DND-41 (cell line): ENCODE measurements around the gene IDH3G.

Source experiments
- ATAC-seq: fragments of 200-7000 bp; cut with Tn5 transposase; 3 replicates; pipeline ENCODE4 v1.9.1; 2021; ENCODE audit warnings: low read depth; ENCODE audit not compliant: insufficient read depth
- DNase-seq: peaks from one replicate; pipeline ENCODE4 v3.0.0-alpha.2; 2020
- H2AFZ ChIP-seq: 2 replicates; pipeline ENCODE4 v1.6.0; 2012; ENCODE audit warnings: low read depth, low read length
- H3K27ac ChIP-seq: 2 replicates; pipeline ENCODE4 v1.5.1; 2012; ENCODE audit warnings: low read length, inconsistent platforms
- H3K27me3 ChIP-seq: fragments of 200-600 bp; sonication (generic); 2 replicates; pipeline ENCODE4 v1.6.0; 2012; ENCODE audit warnings: low read length, mild to moderate bottlenecking, inconsistent platforms; ENCODE audit not compliant: insufficient read depth, poor library complexity
- H3K36me3 ChIP-seq: 2 replicates; pipeline ENCODE4 v1.5.1; 2012; ENCODE audit warnings: low read length, inconsistent platforms; ENCODE audit not compliant: insufficient read depth
- H3K4me1 ChIP-seq: 2 replicates; pipeline ENCODE4 v1.5.1; 2012; ENCODE audit warnings: mild to moderate bottlenecking, low read length; ENCODE audit not compliant: insufficient read depth
- H3K4me2 ChIP-seq: 2 replicates; pipeline ENCODE4 v1.6.0; 2012; ENCODE audit warnings: mild to moderate bottlenecking, moderate library complexity, low read length, inconsistent platforms; ENCODE audit not compliant: insufficient read depth
- H3K4me3 ChIP-seq, 2 experiments: fragments of 200-600 bp in 1 of 2; shearing (Covaris generic) in 1 of 2; 2 replicates each; pipeline ENCODE4 v1.5.1; 2012 to 2016; ENCODE audit warnings: inconsistent platforms in 2 of 2, low read length in 2 of 2, mild to moderate bottlenecking in 2 of 2, low read depth in 1 of 2, moderate library complexity in 1 of 2
- H3K79me2 ChIP-seq: 2 replicates; pipeline ENCODE4 v1.6.0; 2012; ENCODE audit warnings: low read length, inconsistent platforms; ENCODE audit not compliant: insufficient read depth
- H3K9ac ChIP-seq: 2 replicates; pipeline ENCODE4 v1.6.0; 2012; ENCODE audit warnings: low read depth, mild to moderate bottlenecking, inconsistent platforms, low read length, moderate library complexity
- H3K9me3 ChIP-seq: 2 replicates; pipeline ENCODE4 v1.5.1; 2012; ENCODE audit warnings: low read length, moderate library complexity, mild to moderate bottlenecking, inconsistent platforms; ENCODE audit not compliant: insufficient read depth, severe bottlenecking
- H4K20me1 ChIP-seq: 2 replicates; pipeline ENCODE4 v1.6.0; 2012; ENCODE audit warnings: low read length; ENCODE audit not compliant: insufficient read depth
- EZH2 ChIP-seq: IDR thresholded peaks from 3 replicates; pipeline ENCODE4 v1.6.1; 2012; ENCODE audit warnings: borderline replicate concordance, low read depth, mild to moderate bottlenecking, moderate library complexity, low read length, inconsistent platforms; ENCODE audit not compliant: severe bottlenecking
- TF ChIP-seq, protein P1 (sequence below): IDR thresholded peaks from 2 replicates; pipeline ENCODE4 v1.5.1; 2012; ENCODE audit warnings: borderline replicate concordance, low read length, moderate library complexity, mild to moderate bottlenecking; ENCODE audit not compliant: poor library complexity, severe bottlenecking; ENCODE audit errors: extremely low read depth

The IDH3G gene

GRCh38 chrX:153801669-153802068, 7.5 kb upstream of the IDH3G start:
- no peak for ATAC-seq
- no peak for DNase-seq
- Histone ChIP-seq H3K9me3 (no peaks in the 10 kb centered on the region), H3K36me3 (peaks cover 22% of the 10 kb centered on the region), H3K27me3 (no peaks in the 10 kb centered on the region), H4K20me1 (peaks cover 7% of the 10 kb centered on the region; the same call in 1 of the 2 replicates), H3K9ac (no peak overlapping the region), H3K4me3 (no peak overlapping the region), H3K4me1 (0 out of 2 replicates have a peak, but pooled peaks cover 2% of the 10 kb centered on the region), H3K4me2 (no peak overlapping the region), H3K27ac (no peak overlapping the region), H3K79me2 (0 out of 2 replicates have a peak, but pooled peaks cover 2% of the 10 kb centered on the region), H2AFZ (no peak overlapping the region)
- TF ChIP-seq EZH2, result no peak
- TF ChIP-seq, protein P1, sequence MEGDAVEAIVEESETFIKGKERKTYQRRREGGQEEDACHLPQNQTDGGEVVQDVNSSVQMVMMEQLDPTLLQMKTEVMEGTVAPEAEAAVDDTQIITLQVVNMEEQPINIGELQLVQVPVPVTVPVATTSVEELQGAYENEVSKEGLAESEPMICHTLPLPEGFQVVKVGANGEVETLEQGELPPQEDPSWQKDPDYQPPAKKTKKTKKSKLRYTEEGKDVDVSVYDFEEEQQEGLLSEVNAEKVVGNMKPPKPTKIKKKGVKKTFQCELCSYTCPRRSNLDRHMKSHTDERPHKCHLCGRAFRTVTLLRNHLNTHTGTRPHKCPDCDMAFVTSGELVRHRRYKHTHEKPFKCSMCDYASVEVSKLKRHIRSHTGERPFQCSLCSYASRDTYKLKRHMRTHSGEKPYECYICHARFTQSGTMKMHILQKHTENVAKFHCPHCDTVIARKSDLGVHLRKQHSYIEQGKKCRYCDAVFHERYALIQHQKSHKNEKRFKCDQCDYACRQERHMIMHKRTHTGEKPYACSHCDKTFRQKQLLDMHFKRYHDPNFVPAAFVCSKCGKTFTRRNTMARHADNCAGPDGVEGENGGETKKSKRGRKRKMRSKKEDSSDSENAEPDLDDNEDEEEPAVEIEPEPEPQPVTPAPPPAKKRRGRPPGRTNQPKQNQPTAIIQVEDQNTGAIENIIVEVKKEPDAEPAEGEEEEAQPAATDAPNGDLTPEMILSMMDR, result no peak

GRCh38 chrX:153800746-153801145, 6.6 kb upstream of the IDH3G start:
- no peak overlapping the region for H3K4me2 ChIP-seq
- peaks cover 11% of the 10 kb centered on the region for H3K79me2 ChIP-seq
- DNase-seq (no peak), ATAC-seq (peak; percentile 13; the same call in 1 of the 3 replicates)
- TF ChIP-seq, protein P1, result no peak
- TF ChIP-seq EZH2, result no peak
- no peaks in the 10 kb centered on the region for H3K27me3 ChIP-seq
- no peak overlapping the region for H3K9ac ChIP-seq
- H3K9me3 ChIP-seq, result no peaks in the 10 kb centered on the region
- peaks cover 16% of the 10 kb centered on the region; the same call in 1 of the 2 replicates for H4K20me1 ChIP-seq
- peaks cover 11% of the 10 kb centered on the region for H3K4me1 ChIP-seq
- no peak overlapping the region for H3K27ac ChIP-seq
- H3K36me3 ChIP-seq, result peaks cover 31% of the 10 kb centered on the region
- H3K4me3 ChIP-seq, result no peak overlapping the region
- H2AFZ ChIP-seq, result no peak overlapping the region

- Histone ChIP-seq H3K9me3 (no peaks in the 10 kb centered on the region), H3K4me1 (peaks cover 16% of the 10 kb centered on the region), H3K4me3 (no peak overlapping the region), H2AFZ (no peak overlapping the region), H3K36me3 (peaks cover 35% of the 10 kb centered on the region), H4K20me1 (peaks cover 19% of the 10 kb centered on the region; the same call in 1 of the 2 replicates), H3K4me2 (no peak overlapping the region), H3K27ac (no peak overlapping the region), H3K9ac (no peak overlapping the region), H3K27me3 (no peaks in the 10 kb centered on the region), H3K79me2 (peaks cover 16% of the 10 kb centered on the region)
- peak; percentile 35; the same call in 2 of the 3 replicates for ATAC-seq
- no peak for DNase-seq
- no peak for TF ChIP-seq EZH2
- TF ChIP-seq, protein P1, result no peak
These were observed 6.1 kb upstream of the IDH3G start for GRCh38 chrX:153800177-153800722.
